ENCODE measurements around the gene IL17RE.
"Not testable (repeated sequence)": the region's sequence is repeated elsewhere in the genome, so short reads cannot be mapped to it uniquely, and the experiment has no call there.

Gene IL17RE, protein sequence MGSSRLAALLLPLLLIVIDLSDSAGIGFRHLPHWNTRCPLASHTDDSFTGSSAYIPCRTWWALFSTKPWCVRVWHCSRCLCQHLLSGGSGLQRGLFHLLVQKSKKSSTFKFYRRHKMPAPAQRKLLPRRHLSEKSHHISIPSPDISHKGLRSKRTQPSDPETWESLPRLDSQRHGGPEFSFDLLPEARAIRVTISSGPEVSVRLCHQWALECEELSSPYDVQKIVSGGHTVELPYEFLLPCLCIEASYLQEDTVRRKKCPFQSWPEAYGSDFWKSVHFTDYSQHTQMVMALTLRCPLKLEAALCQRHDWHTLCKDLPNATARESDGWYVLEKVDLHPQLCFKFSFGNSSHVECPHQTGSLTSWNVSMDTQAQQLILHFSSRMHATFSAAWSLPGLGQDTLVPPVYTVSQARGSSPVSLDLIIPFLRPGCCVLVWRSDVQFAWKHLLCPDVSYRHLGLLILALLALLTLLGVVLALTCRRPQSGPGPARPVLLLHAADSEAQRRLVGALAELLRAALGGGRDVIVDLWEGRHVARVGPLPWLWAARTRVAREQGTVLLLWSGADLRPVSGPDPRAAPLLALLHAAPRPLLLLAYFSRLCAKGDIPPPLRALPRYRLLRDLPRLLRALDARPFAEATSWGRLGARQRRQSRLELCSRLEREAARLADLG

GRCh38 chr3:9902372-9903237, at the start of gene IL17RE:
Gene IL17RE, plus strand, starts transcription at chr3:9902848. Its CDS starts 85 bp downstream, at chr3:9902933.
- no peak within 1 kb of the TSS for H3K27ac Mint-ChIP-seq
- no peak within 1 kb of the TSS for H3K4me3 Mint-ChIP-seq
- peaks cover 16% of the 10 kb centered on the region for H3K4me1 Mint-ChIP-seq
- ATAC-seq: no peak
- H3K27me3 Mint-ChIP-seq: no peaks in the 10 kb centered on the region
- no peaks in the 10 kb centered on the region for H3K9me3 Mint-ChIP-seq
- no peaks in the 10 kb centered on the region for H3K36me3 Mint-ChIP-seq

DNA sequence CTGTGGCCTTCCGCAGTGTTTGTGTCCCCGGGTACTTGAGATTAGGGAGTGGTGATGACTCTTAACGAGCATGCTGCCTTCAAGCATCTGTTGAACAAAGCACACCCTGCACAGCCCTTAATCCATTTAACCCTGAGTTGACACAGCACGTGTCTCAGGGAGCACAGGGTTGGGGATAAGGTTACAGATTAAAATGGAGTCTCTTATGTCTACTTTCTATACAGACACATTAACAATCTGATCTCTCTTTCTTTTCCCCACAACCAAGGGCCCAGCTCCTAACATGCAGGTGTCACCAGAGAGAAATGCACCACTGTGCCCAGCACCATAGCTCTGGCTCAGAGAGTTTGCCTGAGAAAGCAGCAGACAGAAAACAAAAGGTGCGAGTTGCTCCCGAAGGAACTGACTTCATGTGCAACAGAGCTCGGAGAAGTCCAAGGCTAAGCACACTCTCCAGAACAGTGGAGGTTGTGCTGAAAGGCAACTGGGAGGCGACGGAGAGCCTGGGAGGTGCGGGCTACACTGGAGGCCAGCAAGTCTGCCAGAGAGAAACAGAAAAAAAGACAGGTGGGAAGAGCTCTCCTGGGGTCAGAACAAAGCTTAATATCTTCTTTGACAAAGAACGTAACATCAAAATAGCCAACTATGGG, 48.2 kb upstream of the IL17RE start:
- not testable (repeated sequence) for H3K27me3 Mint-ChIP-seq, H3K4me3 Mint-ChIP-seq, H3K36me3 Mint-ChIP-seq, H3K9me3 Mint-ChIP-seq, ATAC-seq, H3K27ac Mint-ChIP-seq, H3K4me1 Mint-ChIP-seq

DNA sequence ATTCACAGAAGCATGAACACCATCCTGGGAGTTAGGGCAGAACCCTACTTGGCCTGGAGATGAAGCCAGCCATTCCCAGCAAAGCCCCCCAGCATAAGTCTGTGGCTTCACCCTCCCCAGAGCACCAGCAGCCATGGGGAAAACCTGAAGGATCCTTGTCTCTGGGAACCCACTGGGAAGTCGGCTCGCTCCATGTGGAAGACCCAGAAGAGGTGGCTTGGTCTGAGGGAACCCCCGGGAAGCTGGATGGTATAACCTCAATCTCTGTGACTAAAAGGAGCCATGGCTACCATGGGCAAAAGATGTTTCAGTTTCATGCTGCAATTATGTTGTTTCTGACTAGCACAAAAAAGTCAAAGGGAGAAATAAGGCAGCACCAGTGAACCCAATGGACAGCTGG, 47.1 kb upstream of the IL17RE start:
- no peaks in the 10 kb centered on the region for H3K36me3 Mint-ChIP-seq
- no peak overlapping the region for H3K4me3 Mint-ChIP-seq
- no peak for ATAC-seq
- H3K27ac Mint-ChIP-seq: no peak overlapping the region
- no peaks in the 10 kb centered on the region for H3K9me3 Mint-ChIP-seq
- no peaks in the 10 kb centered on the region for H3K4me1 Mint-ChIP-seq
- H3K27me3 Mint-ChIP-seq: peaks cover 8% of the 10 kb centered on the region

DNA sequence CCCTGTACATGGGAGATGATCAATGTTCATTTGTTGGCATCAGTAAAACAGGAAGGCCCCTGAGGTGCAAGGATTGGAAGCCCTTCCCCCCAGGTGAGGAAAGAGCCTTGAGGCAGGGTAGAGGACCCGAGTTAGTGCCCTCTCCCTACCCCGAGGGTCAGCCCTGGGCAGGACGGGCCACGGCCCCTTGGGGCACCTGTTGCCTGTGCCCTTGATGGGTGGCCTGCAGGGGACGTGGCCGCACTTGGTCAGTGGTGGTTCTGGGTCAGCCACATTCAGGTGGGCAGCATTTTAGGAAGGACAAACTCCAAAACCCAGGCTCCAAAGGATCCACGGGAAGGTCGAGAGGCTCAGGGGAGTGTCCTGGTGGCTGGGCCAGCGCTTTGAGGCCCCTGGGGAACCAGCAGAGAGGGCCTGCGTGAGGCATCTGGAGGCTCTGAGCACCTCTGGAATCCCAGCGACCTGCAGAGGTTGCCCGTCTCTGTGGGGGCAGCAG, 43.1 kb upstream of the IL17RE start:
- Mint-ChIP-seq H3K4me1 (no peaks in the 10 kb centered on the region), H3K4me3 (no peak overlapping the region), H3K27me3 (peaks cover 15% of the 10 kb centered on the region), H3K9me3 (no peaks in the 10 kb centered on the region), H3K36me3 (no peaks in the 10 kb centered on the region), H3K27ac (peak overlapping the region; percentile 23)
- no peak for ATAC-seq

GRCh38 chr3:9861201-9861600, 41.4 kb upstream of the IL17RE start:
- no peak for ATAC-seq
- Mint-ChIP-seq H3K9me3 (no peaks in the 10 kb centered on the region), H3K4me3 (no peak overlapping the region), H3K27ac (no peak overlapping the region), H3K27me3 (peaks cover 11% of the 10 kb centered on the region), H3K4me1 (no peaks in the 10 kb centered on the region), H3K36me3 (no peaks in the 10 kb centered on the region)

DNA sequence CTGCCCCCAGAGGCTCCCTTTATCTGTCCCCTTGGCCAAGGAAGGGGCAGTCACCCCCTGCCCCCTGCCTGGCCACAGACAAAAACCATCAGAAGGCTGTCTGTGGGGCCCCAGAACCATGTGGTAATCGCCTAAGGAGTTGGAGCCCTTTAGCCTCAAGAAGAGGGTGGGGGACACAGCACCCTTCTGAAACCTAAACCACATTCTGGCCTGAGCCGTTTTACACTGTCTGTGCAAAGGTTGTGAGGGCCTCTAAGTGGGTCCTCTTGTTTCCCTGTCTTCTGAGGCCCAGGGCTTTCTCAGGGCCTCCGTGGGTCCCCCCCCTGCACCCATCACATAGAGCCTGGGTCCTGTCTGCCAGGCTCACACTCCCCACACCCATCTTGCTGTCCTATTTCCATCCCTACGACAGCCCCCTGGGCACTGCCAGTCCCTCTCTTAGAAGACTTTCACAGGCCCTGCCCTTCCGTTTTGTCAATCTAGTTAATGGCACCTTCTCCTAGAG, 41.0 kb upstream of the IL17RE start:
- no peak for ATAC-seq
- Mint-ChIP-seq H3K27me3 (peaks cover 11% of the 10 kb centered on the region), H3K4me3 (no peak overlapping the region), H3K36me3 (no peaks in the 10 kb centered on the region), H3K9me3 (no peaks in the 10 kb centered on the region), H3K4me1 (no peaks in the 10 kb centered on the region), H3K27ac (no peak overlapping the region)

GRCh38 chr3:9862391-9863057, 40.1 kb upstream of the IL17RE start:
- peak; percentile 57 for ATAC-seq
- no peaks in the 10 kb centered on the region for H3K9me3 Mint-ChIP-seq
- H3K36me3 Mint-ChIP-seq: no peaks in the 10 kb centered on the region
- peaks cover 11% of the 10 kb centered on the region for H3K27me3 Mint-ChIP-seq
- peak overlapping the region; percentile 30 for H3K4me3 Mint-ChIP-seq
- H3K27ac Mint-ChIP-seq: no peak overlapping the region
- H3K4me1 Mint-ChIP-seq: no peaks in the 10 kb centered on the region

DNA sequence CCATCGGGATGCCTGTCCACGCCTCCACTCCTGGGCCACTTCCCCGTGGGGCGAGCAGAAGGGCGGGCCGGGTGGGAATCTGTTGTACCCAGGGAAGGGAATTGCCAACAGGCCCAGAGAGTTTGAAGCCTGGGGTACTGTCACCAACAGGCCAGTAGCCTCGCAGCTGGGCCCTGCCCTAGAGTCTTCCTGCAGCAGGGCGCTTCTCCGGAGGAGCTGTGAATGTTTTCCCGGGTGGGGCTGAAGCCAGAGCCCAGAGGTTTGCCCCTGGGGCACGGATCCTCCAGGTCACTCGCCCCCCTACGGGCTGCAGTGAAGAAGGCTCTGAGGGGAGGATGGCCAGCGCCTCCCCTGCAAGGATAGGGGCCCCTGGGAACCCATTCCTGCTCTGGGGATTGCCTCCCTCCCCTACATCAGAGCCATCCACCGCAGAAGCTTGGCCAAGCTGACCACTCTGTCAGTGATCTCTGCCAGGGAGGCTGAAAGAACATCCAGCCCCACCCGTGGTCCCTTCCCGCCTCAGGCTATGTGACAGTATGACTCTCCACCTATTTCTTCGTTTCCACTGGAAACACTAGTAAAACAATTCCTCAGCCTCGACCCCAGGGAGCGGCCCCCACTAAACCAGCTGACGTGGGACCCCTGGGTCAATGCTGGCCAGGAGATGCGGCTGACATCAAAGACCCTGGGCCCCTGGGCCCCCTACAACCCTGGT, 39.4 kb upstream of the IL17RE start:
- Mint-ChIP-seq H3K4me1 (no peaks in the 10 kb centered on the region), H3K27me3 (peaks cover 11% of the 10 kb centered on the region), H3K36me3 (no peaks in the 10 kb centered on the region), H3K4me3 (no peak overlapping the region), H3K27ac (no peak overlapping the region), H3K9me3 (no peaks in the 10 kb centered on the region)
- no peak for ATAC-seq

- Mint-ChIP-seq H3K27ac (no peak overlapping the region), H3K36me3 (no peaks in the 10 kb centered on the region), H3K27me3 (peaks cover 11% of the 10 kb centered on the region), H3K9me3 (no peaks in the 10 kb centered on the region), H3K4me1 (no peaks in the 10 kb centered on the region), H3K4me3 (no peak overlapping the region)
- ATAC-seq: no peak
Observed at GRCh38 chr3:9864200-9864927, 38.3 kb upstream of the IL17RE start.

- peaks cover 11% of the 10 kb centered on the region for H3K27me3 Mint-ChIP-seq
Observed at GRCh38 chr3:9865125-9865637, 37.5 kb upstream of the IL17RE start.

GRCh38 chr3:9866639-9867038, 36.0 kb upstream of the IL17RE start:
- Mint-ChIP-seq H3K4me3 (no peak overlapping the region), H3K9me3 (no peaks in the 10 kb centered on the region), H3K4me1 (no peaks in the 10 kb centered on the region), H3K27me3 (peaks cover 9% of the 10 kb centered on the region), H3K27ac (no peak overlapping the region), H3K36me3 (no peaks in the 10 kb centered on the region)
- no peak for ATAC-seq

More at GRCh38 chr3:9865125-9865637, 37.5 kb upstream of the IL17RE start:
- H3K4me1 Mint-ChIP-seq, ATAC-seq, H3K9me3 Mint-ChIP-seq, H3K27ac Mint-ChIP-seq, H3K36me3 Mint-ChIP-seq, H3K4me3 Mint-ChIP-seq: not testable (repeated sequence)

DNA sequence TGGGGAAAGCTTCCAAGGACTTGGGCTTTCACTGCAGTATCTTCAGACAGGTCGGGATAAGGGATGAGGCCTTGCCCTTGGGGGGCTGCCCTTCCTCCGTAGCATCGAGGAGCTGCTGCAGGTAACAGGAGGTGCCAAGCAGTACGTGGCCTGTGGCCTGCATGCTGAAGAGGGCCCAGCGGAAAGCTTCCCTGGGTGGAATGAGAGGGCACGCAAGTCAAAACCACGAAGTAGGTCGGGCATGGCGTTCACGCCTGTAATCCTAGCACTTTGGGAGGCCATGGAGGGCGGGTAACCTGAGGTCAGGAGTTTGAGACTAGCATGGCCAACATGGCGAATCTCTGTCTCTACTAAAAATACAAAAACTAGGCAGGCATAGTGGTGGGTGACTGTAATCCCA, 35.5 kb upstream of the IL17RE start:
- no peaks in the 10 kb centered on the region for H3K9me3 Mint-ChIP-seq
- H3K4me1 Mint-ChIP-seq: no peaks in the 10 kb centered on the region
- H3K27me3 Mint-ChIP-seq: peaks cover 4% of the 10 kb centered on the region
- no peak overlapping the region for H3K4me3 Mint-ChIP-seq
- no peak for ATAC-seq
- H3K36me3 Mint-ChIP-seq: no peaks in the 10 kb centered on the region
- H3K27ac Mint-ChIP-seq: no peak overlapping the region

- ATAC-seq: no peak
- H3K27me3 Mint-ChIP-seq: no peaks in the 10 kb centered on the region
- no peak overlapping the region for H3K4me3 Mint-ChIP-seq
- H3K27ac Mint-ChIP-seq: no peak overlapping the region
- no peaks in the 10 kb centered on the region for H3K4me1 Mint-ChIP-seq
- no peaks in the 10 kb centered on the region for H3K36me3 Mint-ChIP-seq
- no peaks in the 10 kb centered on the region for H3K9me3 Mint-ChIP-seq
Observed at GRCh38 chr3:9869955-9870354, 32.7 kb upstream of the IL17RE start.
